GM12873 (cell line): ENCODE measurements around the gene GPR37L1.

Source experiments
- TF ChIP-seq, protein P1 (sequence below): IDR thresholded peaks from 2 replicates; pipeline ENCODE4 v1.5.1; 2012; ENCODE audit warnings: low read depth, mild to moderate bottlenecking, moderate library complexity, low read length, control low read depth; ENCODE audit not compliant: insufficient read depth; ENCODE audit errors: missing control alignments

The GPR37L1 gene

GRCh38 chr1:202172015-202172355 lies 49.3 kb downstream of the GPR37L1 start:
- TF ChIP-seq, protein P1, sequence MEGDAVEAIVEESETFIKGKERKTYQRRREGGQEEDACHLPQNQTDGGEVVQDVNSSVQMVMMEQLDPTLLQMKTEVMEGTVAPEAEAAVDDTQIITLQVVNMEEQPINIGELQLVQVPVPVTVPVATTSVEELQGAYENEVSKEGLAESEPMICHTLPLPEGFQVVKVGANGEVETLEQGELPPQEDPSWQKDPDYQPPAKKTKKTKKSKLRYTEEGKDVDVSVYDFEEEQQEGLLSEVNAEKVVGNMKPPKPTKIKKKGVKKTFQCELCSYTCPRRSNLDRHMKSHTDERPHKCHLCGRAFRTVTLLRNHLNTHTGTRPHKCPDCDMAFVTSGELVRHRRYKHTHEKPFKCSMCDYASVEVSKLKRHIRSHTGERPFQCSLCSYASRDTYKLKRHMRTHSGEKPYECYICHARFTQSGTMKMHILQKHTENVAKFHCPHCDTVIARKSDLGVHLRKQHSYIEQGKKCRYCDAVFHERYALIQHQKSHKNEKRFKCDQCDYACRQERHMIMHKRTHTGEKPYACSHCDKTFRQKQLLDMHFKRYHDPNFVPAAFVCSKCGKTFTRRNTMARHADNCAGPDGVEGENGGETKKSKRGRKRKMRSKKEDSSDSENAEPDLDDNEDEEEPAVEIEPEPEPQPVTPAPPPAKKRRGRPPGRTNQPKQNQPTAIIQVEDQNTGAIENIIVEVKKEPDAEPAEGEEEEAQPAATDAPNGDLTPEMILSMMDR = no peak

DNA sequence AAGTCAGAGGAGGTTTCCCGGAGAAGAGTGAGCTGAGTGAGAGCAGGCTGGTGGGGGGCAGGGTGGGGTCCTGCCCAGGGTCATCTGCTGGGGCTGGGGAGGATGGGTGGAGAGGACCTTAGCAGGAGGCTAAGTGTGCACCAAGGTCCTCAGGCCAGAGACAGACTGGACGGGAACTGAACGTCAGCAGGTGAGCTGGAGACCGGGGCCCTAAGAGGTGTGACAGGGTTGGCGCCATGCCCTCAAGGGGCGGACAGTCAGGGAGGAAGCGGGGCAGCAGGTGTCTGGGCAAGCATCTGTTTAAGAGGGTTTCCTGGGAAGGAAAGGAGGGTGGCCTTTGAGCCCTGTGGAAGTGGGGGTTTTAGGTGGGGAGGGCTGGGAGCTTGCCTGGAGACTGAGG lies 51.3 kb downstream of the GPR37L1 start:
- TF ChIP-seq, protein P1 = no peak

DNA sequence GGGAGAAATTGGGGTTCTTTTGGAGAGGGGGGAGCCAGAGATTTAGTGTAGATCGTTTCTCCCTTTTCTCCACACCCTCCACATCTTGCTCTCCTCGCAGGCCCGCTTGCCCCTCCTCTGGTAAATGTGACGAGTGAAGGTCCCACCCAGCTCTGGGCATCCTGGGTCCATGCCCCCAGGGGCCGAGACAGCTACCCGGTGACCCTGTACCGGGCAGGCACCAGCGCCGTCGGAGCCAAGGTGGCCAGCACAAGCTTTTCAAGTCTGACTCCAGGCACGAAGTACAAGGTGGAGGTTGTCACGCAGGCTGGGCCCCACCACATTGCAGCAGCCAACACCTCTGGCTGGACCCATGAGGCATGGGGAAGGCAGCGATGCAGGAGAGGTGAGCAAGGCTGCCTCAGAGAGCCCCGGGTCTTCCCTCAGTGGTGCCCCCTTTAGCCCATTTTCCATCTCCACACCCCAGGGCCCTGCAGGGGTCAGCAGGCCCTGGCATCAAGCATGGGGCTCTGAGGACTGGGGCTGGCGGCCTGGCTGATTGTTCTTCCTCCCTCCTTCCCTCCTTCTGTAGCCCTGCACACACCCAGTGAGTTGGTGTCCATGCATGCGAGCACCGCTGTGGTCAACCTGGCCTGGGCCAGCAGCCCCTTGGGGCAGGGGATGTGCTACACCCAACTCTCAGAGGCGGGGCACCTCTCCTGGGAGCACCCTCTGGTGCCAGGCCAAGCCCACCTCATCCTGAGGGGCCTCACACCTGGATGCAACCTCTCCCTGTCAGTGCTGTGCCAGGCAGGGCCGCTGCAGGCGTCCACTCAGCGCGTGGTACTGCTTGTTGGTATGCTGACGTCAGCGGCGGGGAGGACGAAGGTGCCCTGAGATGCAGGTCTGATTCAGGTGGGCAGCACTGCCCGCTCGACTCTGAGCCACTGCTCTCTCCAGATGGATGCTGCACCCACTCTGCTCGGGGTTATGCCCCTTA lies 54.5 kb downstream of the GPR37L1 start:
- TF ChIP-seq, protein P1 = no peak

GRCh38 chr1:202179828-202180750 lies 57.4 kb downstream of the GPR37L1 start:
- TF ChIP-seq, protein P1 = no peak

DNA sequence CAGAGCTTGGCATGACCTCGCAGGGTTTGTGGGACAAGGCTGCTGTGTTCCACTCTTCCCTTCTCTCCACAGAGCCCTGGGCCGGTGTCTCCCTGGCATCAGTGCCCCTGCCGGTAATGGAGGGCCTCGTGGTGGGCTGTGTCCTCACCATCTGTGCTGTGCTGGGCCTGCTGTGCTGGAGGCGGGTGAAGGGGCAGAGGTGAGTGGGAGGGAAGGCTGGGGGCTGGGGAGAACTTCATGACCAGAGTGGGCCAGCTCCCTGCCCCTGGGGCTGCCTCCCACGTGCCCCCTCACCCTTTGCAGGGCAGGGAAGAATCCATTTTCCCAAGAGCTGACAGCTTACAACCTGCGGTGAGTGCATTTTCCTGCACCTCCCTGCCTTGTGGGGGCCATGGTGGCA lies 58.9 kb downstream of the GPR37L1 start:
- TF ChIP-seq, protein P1 = no peak

DNA sequence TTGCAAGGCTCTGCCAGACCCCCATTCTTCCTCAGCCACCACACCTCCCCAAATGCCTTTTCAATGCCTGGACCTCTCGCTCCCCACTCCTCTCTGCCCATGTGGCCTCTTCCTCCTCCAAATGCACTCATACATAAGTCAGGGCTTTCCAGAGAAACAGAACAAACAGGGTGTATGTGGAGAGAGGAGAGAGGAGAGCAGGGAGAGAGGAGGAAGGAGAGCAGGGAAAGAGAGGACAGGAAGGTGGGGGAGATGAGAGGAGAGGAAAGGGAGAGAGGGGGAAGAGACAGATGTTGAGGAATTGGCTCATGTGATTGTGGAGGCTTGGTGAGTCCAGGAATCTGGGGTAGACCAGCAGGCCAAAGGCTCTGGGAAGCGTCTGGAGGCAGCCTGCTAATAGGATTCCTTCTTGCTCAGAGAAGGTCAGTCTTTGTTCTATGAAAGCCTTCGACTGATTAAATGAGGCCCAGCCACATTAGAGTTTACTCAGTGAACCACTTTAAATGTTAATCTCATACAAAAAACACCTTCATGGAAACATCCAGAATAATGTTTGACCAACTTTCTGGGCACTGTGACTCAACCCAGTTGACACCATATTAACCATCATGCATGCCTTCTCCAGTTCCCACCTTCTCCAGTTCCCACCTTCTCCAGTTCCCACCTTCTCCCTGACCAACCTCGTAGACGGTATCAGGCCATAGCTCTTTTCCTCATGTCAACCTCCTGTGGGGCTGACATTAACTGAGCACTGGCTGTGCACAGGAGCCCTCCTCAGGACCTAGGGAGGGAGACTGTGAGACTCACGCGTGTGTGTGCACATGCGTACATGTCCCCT lies 59.5 kb downstream of the GPR37L1 start:
- TF ChIP-seq, protein P1 = no peak
